Measurements from ENCODE around the gene STARD3.
"Not testable (repeated sequence)": the region's sequence is repeated elsewhere in the genome, so short reads cannot be mapped to it uniquely, and the experiment has no call there.

DNA sequence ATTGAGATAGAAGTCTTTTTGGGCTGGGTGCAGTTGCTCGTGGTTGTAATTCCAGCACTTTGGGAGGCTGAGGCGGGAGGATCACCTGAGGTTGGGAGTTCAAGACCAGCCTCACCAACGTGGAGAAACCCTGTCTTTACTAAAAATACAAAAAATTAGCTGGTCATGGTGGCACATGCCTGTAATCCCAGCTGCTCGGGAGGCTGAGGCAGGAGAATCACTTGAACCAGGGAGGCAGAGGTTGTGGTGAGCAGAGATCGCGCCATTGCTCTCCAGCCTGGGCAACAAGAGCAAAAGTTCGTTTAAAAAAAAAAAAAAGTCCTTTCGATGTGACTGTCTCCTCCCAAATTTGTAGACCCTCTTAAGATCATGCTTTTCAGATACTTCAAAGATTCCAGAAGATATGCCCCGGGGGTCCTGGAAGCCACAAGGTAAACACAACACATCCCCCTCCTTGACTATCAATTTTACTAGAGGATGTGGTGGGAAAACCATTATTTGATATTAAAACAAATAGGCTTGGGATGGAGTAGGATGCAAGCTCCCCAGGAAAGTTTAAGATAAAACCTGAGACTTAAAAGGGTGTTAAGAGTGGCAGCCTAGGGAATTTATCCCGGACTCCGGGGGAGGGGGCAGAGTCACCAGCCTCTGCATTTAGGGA lies 62.3 kb downstream of the STARD3 start:
- TF ChIP-seq, protein P1, sequence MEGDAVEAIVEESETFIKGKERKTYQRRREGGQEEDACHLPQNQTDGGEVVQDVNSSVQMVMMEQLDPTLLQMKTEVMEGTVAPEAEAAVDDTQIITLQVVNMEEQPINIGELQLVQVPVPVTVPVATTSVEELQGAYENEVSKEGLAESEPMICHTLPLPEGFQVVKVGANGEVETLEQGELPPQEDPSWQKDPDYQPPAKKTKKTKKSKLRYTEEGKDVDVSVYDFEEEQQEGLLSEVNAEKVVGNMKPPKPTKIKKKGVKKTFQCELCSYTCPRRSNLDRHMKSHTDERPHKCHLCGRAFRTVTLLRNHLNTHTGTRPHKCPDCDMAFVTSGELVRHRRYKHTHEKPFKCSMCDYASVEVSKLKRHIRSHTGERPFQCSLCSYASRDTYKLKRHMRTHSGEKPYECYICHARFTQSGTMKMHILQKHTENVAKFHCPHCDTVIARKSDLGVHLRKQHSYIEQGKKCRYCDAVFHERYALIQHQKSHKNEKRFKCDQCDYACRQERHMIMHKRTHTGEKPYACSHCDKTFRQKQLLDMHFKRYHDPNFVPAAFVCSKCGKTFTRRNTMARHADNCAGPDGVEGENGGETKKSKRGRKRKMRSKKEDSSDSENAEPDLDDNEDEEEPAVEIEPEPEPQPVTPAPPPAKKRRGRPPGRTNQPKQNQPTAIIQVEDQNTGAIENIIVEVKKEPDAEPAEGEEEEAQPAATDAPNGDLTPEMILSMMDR (IDR thresholded peaks at IDR 0.05): not testable (repeated sequence)
- not testable (repeated sequence) for TF ChIP-seq POLR2A (IDR thresholded peaks at IDR 0.05)

All from right lobe of liver (tissue), 4 donors.